ENCODE measurements around the gene CTDNEP1.
A peak's percentile ranks its signal among the peaks of the same experiment; 100 is the strongest.

The CTDNEP1 gene

GRCh38 chr17:7279448-7279847, 27.9 kb upstream of the CTDNEP1 start:
- DNase-seq = no peak

DNA sequence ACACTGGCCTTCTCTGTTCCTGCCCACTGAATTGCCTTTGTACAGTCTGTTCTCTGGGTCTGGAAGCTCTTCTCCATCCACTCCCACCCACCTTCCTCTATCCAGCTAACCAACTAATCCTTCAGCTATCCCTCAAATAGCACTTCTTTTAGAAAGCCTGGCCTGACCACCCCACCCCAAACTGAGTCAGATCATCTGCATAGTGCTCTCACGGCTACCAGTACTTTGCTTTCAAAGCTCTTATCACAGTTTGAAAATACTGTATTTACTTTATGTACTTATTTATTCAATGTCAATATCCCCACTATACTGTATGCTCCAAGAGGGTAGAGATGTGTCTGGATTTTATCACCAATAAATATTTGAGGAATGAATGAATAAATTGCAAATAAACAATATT, 15.2 kb upstream of the CTDNEP1 start:
- DNase-seq = no peak

- DNase-seq = no peak
Measured at GRCh38 chr17:7263801-7264078, 12.2 kb upstream of the CTDNEP1 start.

DNA sequence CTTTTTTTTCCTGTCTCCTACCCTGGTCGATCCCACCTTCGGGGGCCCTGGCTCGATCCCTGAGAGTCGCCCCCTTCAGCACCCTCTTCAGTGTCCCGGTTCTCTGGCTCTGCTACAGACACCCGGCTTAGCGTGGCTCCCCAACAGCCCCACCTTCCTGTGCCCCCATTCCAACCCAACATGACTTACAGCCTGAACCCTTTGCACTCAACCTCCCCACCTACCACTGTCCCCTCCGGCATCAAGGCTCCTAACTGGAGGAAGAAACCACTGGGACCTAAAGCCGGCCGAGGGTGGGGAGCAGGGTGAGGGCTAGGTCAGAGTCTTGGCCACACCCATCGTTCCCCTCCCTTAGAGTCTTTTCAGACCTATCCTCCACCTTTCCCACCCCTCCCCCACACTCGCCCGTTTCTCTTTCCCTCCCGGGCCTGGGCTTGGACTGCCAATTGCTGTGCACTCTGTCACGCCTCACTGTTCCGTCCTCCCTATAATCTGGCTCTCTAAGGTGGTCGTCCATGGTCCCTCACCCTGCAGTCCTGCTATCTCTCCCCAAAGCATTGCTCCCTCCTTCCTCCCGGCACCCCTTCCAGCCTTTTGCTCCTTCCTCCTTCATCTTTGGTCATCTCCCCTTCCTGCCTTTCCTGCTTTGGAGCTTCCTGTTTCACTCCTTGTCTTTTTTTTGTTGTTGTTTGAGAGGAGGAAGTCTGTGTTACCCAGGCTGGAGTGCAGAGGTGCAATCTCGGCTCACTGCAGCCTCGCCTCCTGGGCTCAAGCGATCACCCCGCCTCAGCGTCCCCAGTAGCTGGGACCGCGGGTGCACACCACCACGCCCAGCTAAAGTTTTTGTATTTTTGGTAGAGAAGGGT, 11.6 kb upstream of the CTDNEP1 start:
- peak; percentile 45 for DNase-seq

GRCh38 chr17:7262192-7262934, 10.8 kb upstream of the CTDNEP1 start, which contains the start of gene CLDN7:
TSS of gene CLDN7 (minus strand) at chr17:7262478. CDS start at chr17:7262043, 435 bp downstream.
- DNase-seq = peak; percentile 90

DNA sequence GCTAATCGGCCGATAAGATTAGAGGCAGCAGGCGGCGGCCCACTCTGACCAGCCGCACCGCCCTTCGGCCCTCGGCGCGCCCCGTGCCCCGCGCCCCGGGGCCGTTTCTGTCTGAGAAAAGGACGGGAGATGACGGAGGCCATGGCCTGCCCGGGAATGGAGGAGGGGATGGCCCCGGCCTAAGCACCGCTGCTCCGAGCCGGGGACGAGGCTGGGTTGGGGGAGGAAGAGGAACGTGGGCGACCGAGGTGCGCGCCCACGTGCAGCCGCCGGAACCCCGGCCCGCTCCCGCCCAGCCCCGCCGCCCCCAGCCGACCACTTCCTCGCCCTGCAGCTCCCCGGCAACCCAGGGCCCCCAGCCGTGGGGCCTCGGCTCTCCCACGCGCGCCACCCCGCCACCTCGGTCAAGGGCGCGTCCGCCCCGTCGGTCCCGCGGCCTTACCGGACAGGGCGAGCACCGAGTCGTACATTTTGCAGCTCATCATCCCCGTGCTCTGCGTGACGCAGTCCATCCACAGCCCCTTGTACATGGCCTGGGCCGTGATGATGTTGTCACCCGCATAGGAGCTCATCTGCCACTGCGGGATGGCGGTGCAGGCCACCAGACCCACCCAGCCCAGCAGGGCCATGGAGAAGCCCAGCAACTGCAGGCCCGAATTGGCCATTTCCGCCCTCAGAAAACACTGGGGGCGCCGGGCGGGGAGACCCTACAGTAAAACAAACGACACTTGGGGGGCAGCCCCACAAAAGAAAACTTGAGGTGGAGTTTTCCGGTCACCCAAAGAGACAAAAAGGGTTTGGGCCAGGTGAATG, 10.1 kb upstream of the CTDNEP1 start:
- peak; percentile 24 for DNase-seq

DNA sequence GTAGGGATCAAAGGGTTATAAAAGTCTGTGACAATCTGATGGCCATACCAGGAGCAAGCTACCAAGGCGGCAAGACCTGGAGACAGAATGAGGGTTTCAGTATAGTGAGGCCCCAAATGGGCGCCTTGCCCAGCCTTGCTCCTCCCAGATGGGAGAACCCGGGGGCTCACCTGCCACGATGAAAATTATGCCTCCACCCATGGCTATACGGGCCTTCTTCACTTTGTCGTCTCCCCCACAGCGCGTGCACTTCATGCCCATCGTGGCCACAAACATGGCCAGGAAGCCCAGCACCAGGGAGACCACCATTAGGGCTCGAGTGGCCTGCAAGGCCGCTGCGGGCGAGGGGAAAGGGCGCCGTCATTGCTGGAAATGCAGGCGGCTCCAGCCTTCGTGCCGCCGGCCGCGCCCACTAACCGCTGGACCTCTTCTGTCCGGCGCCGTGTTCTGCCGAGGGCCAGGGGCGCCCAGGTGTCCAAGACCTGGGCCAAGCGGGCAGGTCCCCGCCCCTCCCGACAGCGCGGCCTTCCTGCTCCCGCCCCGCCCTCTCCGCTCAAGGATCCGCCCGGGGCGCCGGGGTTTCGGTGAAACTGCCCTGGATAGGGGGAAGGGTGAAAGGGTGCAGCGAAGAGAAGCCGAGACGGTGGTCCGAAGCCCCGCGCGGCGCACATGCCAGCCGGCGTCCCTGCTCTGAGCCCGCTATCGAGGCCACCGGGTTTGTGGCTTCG, 9.3 kb upstream of the CTDNEP1 start:
- peak; percentile 51 for DNase-seq

- DNase-seq = no peak
Measured at GRCh38 chr17:7260151-7260550, 8.6 kb upstream of the CTDNEP1 start.

GRCh38 chr17:7259555-7259889, 8.0 kb upstream of the CTDNEP1 start:
- DNase-seq = no peak

- no peak for DNase-seq
Measured at GRCh38 chr17:7258731-7259554, 7.4 kb upstream of the CTDNEP1 start.

GRCh38 chr17:7256766-7257456, 5.4 kb upstream of the CTDNEP1 start:
- DNase-seq = no peak

- no peak for DNase-seq
Measured at GRCh38 chr17:7254511-7254910, 3.0 kb upstream of the CTDNEP1 start.

DNA sequence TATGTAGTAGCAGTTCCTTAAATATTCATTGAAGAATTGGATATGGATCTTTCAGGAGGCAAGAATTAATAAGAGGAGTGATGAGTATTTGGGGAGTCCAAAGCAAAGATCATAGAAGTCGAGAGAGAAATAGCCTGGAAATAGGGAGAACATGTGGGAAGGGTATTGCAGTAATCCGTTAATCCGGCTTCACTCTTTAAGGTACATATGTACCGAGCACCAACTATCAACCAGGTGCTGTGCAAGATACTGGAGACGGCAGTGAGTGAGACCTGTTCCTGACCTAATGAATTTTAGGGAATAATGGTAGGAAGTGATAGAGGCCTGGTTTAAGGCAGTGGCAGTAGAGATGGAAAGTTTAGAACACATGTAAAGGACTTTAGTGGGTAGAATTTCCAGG, 1.5 kb upstream of the CTDNEP1 start:
- DNase-seq = no peak

- DNase-seq = peak; percentile 96
Measured at GRCh38 chr17:7252176-7253043, 876 bp upstream of the CTDNEP1 start, which contains the start of gene ELP5. TSS of gene ELP5 (plus strand) at chr17:7252215. CDS start at chr17:7252551, 336 bp downstream.

DNA sequence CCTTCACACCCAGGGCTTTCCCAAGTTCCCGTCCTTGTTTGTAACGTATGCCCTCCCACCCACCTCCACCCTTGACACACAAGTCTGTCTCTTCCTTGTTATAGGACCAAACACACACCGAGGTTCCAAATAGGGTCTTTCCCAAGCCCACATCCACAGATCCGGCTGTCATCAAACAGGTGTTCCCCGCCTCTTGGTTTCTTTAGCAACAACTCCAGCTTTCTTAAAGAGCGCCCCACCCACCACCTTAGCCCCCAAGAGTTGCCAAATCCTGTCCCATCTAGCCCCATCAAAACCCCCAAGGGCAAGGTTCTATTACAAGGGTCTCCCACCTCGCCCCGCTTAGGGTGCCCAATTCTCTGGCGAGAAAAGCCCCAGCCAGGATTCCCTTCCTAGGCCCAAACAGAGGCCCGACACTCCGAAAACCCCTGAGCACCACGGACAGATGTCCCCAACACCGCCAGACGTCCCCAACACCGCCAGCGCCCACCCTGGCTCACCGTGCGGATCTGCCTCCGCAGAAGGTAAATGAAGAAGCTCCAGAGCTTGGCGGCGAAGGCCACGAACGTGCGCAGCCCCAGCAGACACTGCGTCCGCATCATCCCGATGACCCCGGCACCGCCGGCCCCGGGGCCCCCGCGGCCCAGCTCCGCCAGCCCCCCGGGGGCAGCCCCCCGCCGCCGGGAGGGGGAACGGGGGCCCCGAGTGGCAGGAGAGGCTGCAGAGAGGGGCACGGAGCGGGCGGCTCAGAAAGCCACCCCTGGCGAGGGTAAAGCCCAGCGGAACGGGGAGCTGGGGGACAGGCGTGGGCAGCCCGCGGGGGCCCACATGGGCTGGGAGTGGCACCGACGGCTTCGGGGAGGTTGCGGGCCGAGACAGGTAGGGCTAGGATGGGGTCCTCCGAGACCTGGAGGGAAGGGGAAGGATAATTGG, 573 bp downstream of the CTDNEP1 start:
- DNase-seq = no peak

DNA sequence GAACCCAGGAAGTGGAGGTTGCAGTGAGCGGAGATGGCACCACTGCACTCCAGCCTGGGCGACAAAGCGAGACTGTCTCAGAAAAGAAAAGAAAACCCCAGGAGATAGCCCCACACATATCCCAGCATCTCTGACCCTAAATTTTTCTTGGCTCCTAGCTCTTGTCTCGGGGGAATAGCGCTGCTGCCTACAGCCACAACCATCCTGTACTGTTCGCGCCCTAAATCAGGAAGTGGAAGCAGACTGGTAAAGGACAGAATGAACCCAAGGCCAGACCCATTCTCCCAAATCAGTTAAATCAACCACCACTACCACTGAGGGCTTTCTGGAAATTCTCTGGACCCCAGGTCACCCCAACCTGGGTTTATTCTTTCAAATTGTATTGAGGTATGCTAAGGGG, 1.7 kb downstream of the CTDNEP1 start:
- DNase-seq = no peak

DNA sequence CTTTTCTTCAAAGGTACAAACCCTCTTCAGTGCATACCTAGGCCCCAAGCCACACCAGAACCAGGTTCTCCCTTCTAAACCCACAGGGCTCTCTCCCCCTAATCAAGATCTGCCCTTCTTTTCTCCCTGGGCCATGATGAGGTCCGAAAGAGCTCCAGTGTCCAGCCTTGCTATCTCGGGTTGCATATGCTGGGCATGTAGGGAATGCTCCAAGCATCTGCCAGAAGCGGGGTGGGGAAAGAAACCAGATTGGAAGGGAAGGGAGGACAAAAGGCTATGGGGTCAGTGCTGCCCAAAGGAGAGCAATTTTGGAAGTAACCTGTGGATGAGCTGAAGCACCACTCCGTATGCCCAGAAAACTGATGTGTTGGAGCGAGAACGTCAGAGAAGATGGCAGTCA, 2.3 kb downstream of the CTDNEP1 start:
- no peak for DNase-seq

GRCh38 chr17:7248796-7249195, 2.7 kb downstream of the CTDNEP1 start:
- no peak for DNase-seq

DNA sequence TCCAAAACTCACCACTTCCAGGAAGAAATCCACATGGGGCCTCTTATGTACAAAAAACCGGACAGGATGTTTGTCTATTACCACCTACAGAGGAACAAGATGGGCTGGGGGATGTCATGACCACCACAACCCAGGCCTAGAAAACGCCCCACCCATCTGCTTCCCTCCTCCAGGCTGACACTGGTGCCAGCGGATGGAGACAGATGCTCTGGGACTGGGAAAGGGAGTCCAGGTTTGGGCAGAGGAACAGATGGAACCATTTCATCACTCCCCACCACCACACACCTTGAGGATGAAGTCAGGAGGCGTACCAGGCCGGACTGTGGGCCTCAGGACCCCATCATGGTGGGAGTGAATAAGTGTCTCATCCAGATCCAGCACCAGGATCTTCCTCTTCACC, 4.8 kb downstream of the CTDNEP1 start:
- no peak for DNase-seq

All from NCI-H1105 treated with DMSO at 0.1 percent for 48 hours (cell line).